Keratinocyte (primary cell): ENCODE data around the gene IRF9. TPM values are rescaled to one million over a fixed set of nuclear protein-coding genes. Genes with fewer than 3 reads are reported as not detected.
A peak's percentile ranks its signal among the peaks of the same experiment; 100 is the strongest.

Source experiments
- DNase-seq: peaks from one replicate; pipeline ENCODE4 v3.0.0-alpha.2; 2011; ENCODE audit warnings: low read depth, missing footprints, low spot score
- FAIRE-seq: peaks from 2 replicates; lab custom pipeline; 2011; peaks lifted over from hg19 to GRCh38; lab: Jason Lieb, UNC
- H2AFZ ChIP-seq: 2 replicates; pipeline ENCODE4 v1.6.0; 2012; ENCODE audit warnings: low read length, control low read depth, inconsistent platforms; ENCODE audit not compliant: control insufficient read depth
- H3K27ac ChIP-seq: 2 replicates; pipeline ENCODE4 v1.5.1; 2011; ENCODE audit warnings: low read length; ENCODE audit not compliant: control insufficient read depth, insufficient read depth
- H3K27me3 ChIP-seq: 3 replicates; pipeline ENCODE4 v1.6.0; 2011; ENCODE audit warnings: low read length; ENCODE audit not compliant: control insufficient read depth, insufficient read depth; ENCODE audit errors: extremely low read depth
- H3K36me3 ChIP-seq, 2 experiments: 2 replicates in 1 of 2; 3 replicates in 1 of 2; pipeline ENCODE4 v1.5.1; 2011; ENCODE audit warnings: low read length in 2 of 2, mild to moderate bottlenecking in 1 of 2; ENCODE audit not compliant: control insufficient read depth in 2 of 2, insufficient read depth in 2 of 2; ENCODE audit errors: extremely low read depth in 1 of 2
- H3K4me1 ChIP-seq: 3 replicates; pipeline ENCODE4 v1.5.1; 2011; ENCODE audit warnings: low read length; ENCODE audit not compliant: control insufficient read depth, insufficient read depth; ENCODE audit errors: extremely low read depth
- H3K4me2 ChIP-seq: 3 replicates; pipeline ENCODE4 v1.6.0; 2011; ENCODE audit warnings: low read depth, low read length; ENCODE audit not compliant: control insufficient read depth, insufficient read depth; ENCODE audit errors: extremely low read depth
- H3K4me3 ChIP-seq, 3 experiments: fragments of 200-600 bp in 1 of 3; sonication (generic) in 1 of 3; 2 replicates in 2 of 3; 3 replicates in 1 of 3; pipeline ENCODE4 v1.5.1; 2011 to 2016; ENCODE audit warnings: low read length in 3 of 3, mild to moderate bottlenecking in 3 of 3, control low read depth in 2 of 3, inconsistent platforms in 1 of 3, low read depth in 1 of 3, mixed read lengths in 1 of 3, mixed run types in 1 of 3, moderate library complexity in 1 of 3; ENCODE audit not compliant: control insufficient read depth in 2 of 3, insufficient read depth in 2 of 3; ENCODE audit errors: extremely low read depth in 1 of 3
- H3K79me2 ChIP-seq: 2 replicates; pipeline ENCODE4 v1.6.0; 2012; ENCODE audit warnings: low read length; ENCODE audit not compliant: control insufficient read depth, insufficient read depth
- H3K9ac ChIP-seq: 3 replicates; pipeline ENCODE4 v1.6.0; 2011; ENCODE audit warnings: low read length; ENCODE audit not compliant: control insufficient read depth, insufficient read depth; ENCODE audit errors: extremely low read depth
- H3K9me1 ChIP-seq: 3 replicates; pipeline ENCODE4 v1.6.0; 2011; ENCODE audit warnings: low read length; ENCODE audit not compliant: control insufficient read depth, insufficient read depth; ENCODE audit errors: extremely low read depth
- H3K9me3 ChIP-seq: 2 replicates; pipeline ENCODE4 v1.5.1; 2012; ENCODE audit warnings: low read depth, low read length; ENCODE audit not compliant: control insufficient read depth
- H4K20me1 ChIP-seq: 3 replicates; pipeline ENCODE4 v1.6.0; 2011; ENCODE audit warnings: low read length; ENCODE audit not compliant: control insufficient read depth, insufficient read depth; ENCODE audit errors: extremely low read depth
- EZH2 ChIP-seq: IDR thresholded peaks from one replicate; pipeline ENCODE4 v1.6.1; 2012; ENCODE audit warnings: inconsistent platforms, mild to moderate bottlenecking, low read length, moderate library complexity
- dilution Hi-C: fragments of 300-500 bp; cut with MboI; formaldehyde crosslinking; loops from one replicate; pipeline ENCODE4 v1.7.0; 2020; ENCODE audit warnings: low sequenced_read_pairs; ENCODE audit not compliant: extremely low pct_ligation_motif_present
- polyA plus RNA-seq, 5 experiments: library from polyadenylated mRNA; depleted of rRNA in 3 of 5; stranded (reverse) in 3 of 5; stranded (forward) in 1 of 5; unstranded in 1 of 5; fragments of >200 nt; gene quantifications; 1 replicate in 1 of 5; 2 replicates in 3 of 5; 3 replicates in 1 of 5; pipeline versions ENCODE4 v1.2.1 to v1.2.3, GENCODE V29; 2011 to 2012; ENCODE audit warnings: missing spikeins in 2 of 5, low read depth in 1 of 5, low replicate concordance in 1 of 5
- small RNA-seq, 3 experiments: library from RNA; depleted of rRNA; stranded (forward); fragments of <200 nt; gene quantifications; one replicate each; pipeline ENCODE3, GENCODE V24; 2012; ENCODE audit warnings: low read depth in 3 of 3, low replicate concordance in 1 of 3; ENCODE audit not compliant: insufficient read length in 3 of 3
- TF ChIP-seq, protein P1 (sequence below), 3 experiments: IDR thresholded peaks in 1 of 3; conservative IDR thresholded peaks in 1 of 3; optimal IDR thresholded peaks in 1 of 3; 2 replicates in 2 of 3; 3 replicates in 1 of 3; pipeline versions ENCODE3 to v1.5.1; 2011; ENCODE audit warnings: low read length in 3 of 3, mild to moderate bottlenecking in 3 of 3, moderate library complexity in 2 of 3, control low read depth in 1 of 3, inconsistent platforms in 1 of 3; ENCODE audit not compliant: insufficient read depth in 2 of 3; ENCODE audit errors: extremely low read depth in 1 of 3

Gene IRF9
- polyA plus RNA-seq, 1 donor (not counting 4 experiments of a cell fraction or from before 2014, with no cell fraction given), result 117 TPM

DNA sequence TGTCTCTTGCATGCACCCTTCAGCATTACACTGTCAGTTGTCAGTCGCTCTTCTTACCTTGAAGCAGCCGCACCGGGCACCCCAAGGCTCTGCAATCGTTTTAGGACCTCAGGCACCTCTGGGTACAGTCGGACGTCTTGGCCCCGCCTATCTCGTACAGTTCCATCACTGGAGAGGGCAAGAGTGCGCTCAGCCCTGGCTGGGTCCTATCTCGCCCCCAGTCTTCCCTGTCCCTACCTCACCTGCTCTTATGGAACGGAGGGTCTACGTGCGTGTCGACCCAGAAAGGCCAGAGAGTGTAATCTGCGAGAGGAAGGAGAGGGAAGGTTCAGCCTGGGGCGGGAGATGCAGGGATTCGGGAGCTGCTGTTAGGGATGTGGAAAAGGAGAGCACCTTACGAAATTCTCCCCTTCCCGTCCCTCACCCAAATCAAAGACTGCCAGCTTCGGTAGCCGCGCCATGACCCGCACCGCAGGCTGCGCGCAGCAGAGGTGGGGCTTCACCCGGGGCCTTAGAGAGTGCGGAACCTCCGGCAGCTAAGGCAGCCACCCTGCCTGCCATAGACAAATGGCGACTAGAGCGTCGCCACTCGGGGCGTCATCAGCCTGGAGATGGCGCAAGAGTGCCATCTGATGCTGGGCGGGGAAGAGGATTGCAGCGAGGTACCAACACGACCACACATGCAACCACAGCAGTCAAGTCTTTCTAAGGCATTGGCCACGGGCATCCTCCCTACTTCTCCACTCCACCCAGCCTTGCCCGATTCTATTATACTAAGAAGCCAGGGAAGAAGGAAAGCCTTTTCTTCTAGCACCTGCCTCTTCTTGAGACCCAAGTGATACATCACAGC, 54.7 kb downstream of the IRF9 start, which contains the start of gene MDP1:
TSS of gene MDP1 (minus strand) at position 572 of the 850 bp plus-strand sequence. CDS start at position 461, 111 bp downstream.
- Histone ChIP-seq H3K4me3 (peak within 1 kb of the TSS; percentile 45 to 92 (median 79)), H3K4me2 (peak within 1 kb of the TSS; percentile 94), H2AFZ (peak within 1 kb of the TSS; percentile 98), H3K79me2 (peaks cover 27% of the 10 kb centered on the region), H3K27ac (peak within 1 kb of the TSS; percentile 81), H3K27me3 (no peaks in the 10 kb centered on the region), H3K4me1 (peaks cover 12% of the 10 kb centered on the region), H3K9me1 (no peaks in the 10 kb centered on the region), H3K9me3 (no peaks in the 10 kb centered on the region), H3K36me3 (peaks cover 10 to 14% of the 10 kb centered on the region in 2 experiments), H4K20me1 (no peaks in the 10 kb centered on the region), H3K9ac (peak within 1 kb of the TSS; percentile 80)
- TF ChIP-seq, protein P1, sequence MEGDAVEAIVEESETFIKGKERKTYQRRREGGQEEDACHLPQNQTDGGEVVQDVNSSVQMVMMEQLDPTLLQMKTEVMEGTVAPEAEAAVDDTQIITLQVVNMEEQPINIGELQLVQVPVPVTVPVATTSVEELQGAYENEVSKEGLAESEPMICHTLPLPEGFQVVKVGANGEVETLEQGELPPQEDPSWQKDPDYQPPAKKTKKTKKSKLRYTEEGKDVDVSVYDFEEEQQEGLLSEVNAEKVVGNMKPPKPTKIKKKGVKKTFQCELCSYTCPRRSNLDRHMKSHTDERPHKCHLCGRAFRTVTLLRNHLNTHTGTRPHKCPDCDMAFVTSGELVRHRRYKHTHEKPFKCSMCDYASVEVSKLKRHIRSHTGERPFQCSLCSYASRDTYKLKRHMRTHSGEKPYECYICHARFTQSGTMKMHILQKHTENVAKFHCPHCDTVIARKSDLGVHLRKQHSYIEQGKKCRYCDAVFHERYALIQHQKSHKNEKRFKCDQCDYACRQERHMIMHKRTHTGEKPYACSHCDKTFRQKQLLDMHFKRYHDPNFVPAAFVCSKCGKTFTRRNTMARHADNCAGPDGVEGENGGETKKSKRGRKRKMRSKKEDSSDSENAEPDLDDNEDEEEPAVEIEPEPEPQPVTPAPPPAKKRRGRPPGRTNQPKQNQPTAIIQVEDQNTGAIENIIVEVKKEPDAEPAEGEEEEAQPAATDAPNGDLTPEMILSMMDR (optimal IDR thresholded peaks at IDR 0.05 in 1 of 3, IDR thresholded peaks at IDR 0.05 in 1 of 3, conservative IDR thresholded peaks at IDR 0.05 in 1 of 3; ENCODE audit: extremely low read depth in 1 of 3, insufficient read depth in 2 of 3, low read length in 3 of 3), result peak; percentile 46 to 99 (median 71)
- TF ChIP-seq EZH2, result no peak
- no peak for FAIRE-seq
- dilution Hi-C loops, result no loop called here
- no peak for DNase-seq

Small RNA genes within 50 kb of the gene (small RNA-seq; reads per million reads assigned to genes)
- gene AL136295.4 (0 reads per million in 3 experiments), gene CHMP4A (0 reads per million in 3 experiments), gene IPO4 (0 to 0.25 (median 0) reads per million in 3 experiments), gene IRF9 (0 reads per million in 3 experiments), gene MDP1 (0 reads per million in 3 experiments), gene RNA5SP383 (0 to 0.25 (median 0.07) reads per million in 3 experiments)

Other genes with a start within 250 kb of the IRF9 start
- 21.2 to 28.3 TPM (median 22.8 TPM) in 3 replicates for gene DHRS4, start 207.5 kb upstream of the IRF9 start, polyA plus RNA-seq
- gene DHRS4L2, start 172.3 kb upstream of the IRF9 start, polyA plus RNA-seq, result 16.3 to 22.8 TPM (median 18.1 TPM) in 3 replicates
- 0.02 to 0.76 TPM (median 0.12 TPM) in 3 replicates for gene CARMIL3, start 109.3 kb upstream of the IRF9 start, polyA plus RNA-seq
- not detected in 3 replicates for gene CPNE6, start 89.7 kb upstream of the IRF9 start, polyA plus RNA-seq
- 16.6 to 22.9 TPM (median 19.1 TPM) in 3 replicates for gene PCK2, start 67.0 kb upstream of the IRF9 start, polyA plus RNA-seq
- gene DCAF11, start 46.5 kb upstream of the IRF9 start, polyA plus RNA-seq, result 23.5 to 34.4 TPM (median 25.9 TPM) in 3 replicates
- 0.29 to 0.72 TPM (median 0.39 TPM) in 3 replicates for gene NRL, start 46.3 kb upstream of the IRF9 start, polyA plus RNA-seq
- gene FITM1, start 30.6 kb upstream of the IRF9 start, polyA plus RNA-seq, result 0.13 TPM in 1 of 3 replicates, not detected in the others
- gene PSME1, start 25.1 kb upstream of the IRF9 start, polyA plus RNA-seq, result 46.7 to 176 TPM (median 75.1 TPM) in 3 replicates
- 9.5 to 14.2 TPM (median 11.0 TPM) in 3 replicates for gene EMC9, start 19.7 kb upstream of the IRF9 start, polyA plus RNA-seq
- gene PSME2, start 14.7 kb upstream of the IRF9 start, polyA plus RNA-seq, result 156 to 161 TPM (median 158 TPM) in 3 replicates
- 17.4 to 23.0 TPM (median 19.8 TPM) in 3 replicates for gene RNF31, start 13.8 kb upstream of the IRF9 start, polyA plus RNA-seq
- gene REC8, start 10.8 kb downstream of the IRF9 start, polyA plus RNA-seq, result 6.0 to 9.2 TPM (median 6.3 TPM) in 3 replicates
- gene IPO4, start 27.6 kb downstream of the IRF9 start, polyA plus RNA-seq, result 10.0 to 32.3 TPM (median 18.6 TPM) in 3 replicates
- gene TM9SF1, start 34.2 kb downstream of the IRF9 start, polyA plus RNA-seq, result 19.2 to 56.6 TPM (median 38.2 TPM) in 3 replicates
- 0.09 TPM in 1 of 3 replicates, not detected in the others for gene TSSK4, start 44.4 kb downstream of the IRF9 start, polyA plus RNA-seq
- gene CHMP4A, start 52.2 kb downstream of the IRF9 start, polyA plus RNA-seq, result 48.0 to 86.6 TPM (median 54.5 TPM) in 3 replicates
- gene MDP1, start 54.8 kb downstream of the IRF9 start, polyA plus RNA-seq, result 7.0 to 7.5 TPM (median 7.3 TPM) in 3 replicates
- 458 to 509 TPM (median 499 TPM) in 3 replicates for gene NEDD8, start 71.1 kb downstream of the IRF9 start, polyA plus RNA-seq
- gene GMPR2, start 71.7 kb downstream of the IRF9 start, polyA plus RNA-seq, result 84.1 to 90.0 TPM (median 84.6 TPM) in 3 replicates
- 43.5 to 107 TPM (median 54.3 TPM) in 3 replicates for gene TINF2, start 81.4 kb downstream of the IRF9 start, polyA plus RNA-seq
- 13.5 to 77.5 TPM (median 16.1 TPM) in 3 replicates for gene TGM1, start 101.9 kb downstream of the IRF9 start, polyA plus RNA-seq
- 29.0 to 47.2 TPM (median 40.9 TPM) in 3 replicates for gene RABGGTA, start 110.3 kb downstream of the IRF9 start, polyA plus RNA-seq
- gene DHRS1, start 138.5 kb downstream of the IRF9 start, polyA plus RNA-seq, result 65.1 to 130 TPM (median 75.0 TPM) in 3 replicates
- 16.5 to 25.3 TPM (median 19.9 TPM) in 3 replicates for gene NOP9, start 138.6 kb downstream of the IRF9 start, polyA plus RNA-seq
- gene CIDEB, start 146.7 kb downstream of the IRF9 start, polyA plus RNA-seq, result 2.4 to 3.7 TPM (median 2.6 TPM) in 3 replicates
- 5.4 to 13.4 TPM (median 7.9 TPM) in 3 replicates for gene LTB4R2, start 148.9 kb downstream of the IRF9 start, polyA plus RNA-seq
- gene LTB4R, start 150.2 kb downstream of the IRF9 start, polyA plus RNA-seq, result 8.6 to 20.4 TPM (median 14.6 TPM) in 3 replicates
- 0.21 to 0.44 TPM (median 0.23 TPM) in 3 replicates for gene ADCY4, start 173.8 kb downstream of the IRF9 start, polyA plus RNA-seq
- gene RIPK3, start 178.7 kb downstream of the IRF9 start, polyA plus RNA-seq, result 7.3 to 10.7 TPM (median 8.0 TPM) in 3 replicates
- gene NFATC4, start 206.9 kb downstream of the IRF9 start, polyA plus RNA-seq, result 0.69 to 2.2 TPM (median 0.92 TPM) in 3 replicates
- 4.9 to 9.0 TPM (median 6.5 TPM) in 3 replicates for gene NYNRIN, start 237.7 kb downstream of the IRF9 start, polyA plus RNA-seq